CD4-positive, alpha-beta T cell treated with Interleukin-17A for 1 hour (primary cell): ENCODE measurements around the gene TUBA4B.

ENCODE experiments used
- DNase-seq: peaks from one replicate; pipeline ENCODE4 v3.0.0-alpha.2; 2020

The TUBA4B gene

DNA sequence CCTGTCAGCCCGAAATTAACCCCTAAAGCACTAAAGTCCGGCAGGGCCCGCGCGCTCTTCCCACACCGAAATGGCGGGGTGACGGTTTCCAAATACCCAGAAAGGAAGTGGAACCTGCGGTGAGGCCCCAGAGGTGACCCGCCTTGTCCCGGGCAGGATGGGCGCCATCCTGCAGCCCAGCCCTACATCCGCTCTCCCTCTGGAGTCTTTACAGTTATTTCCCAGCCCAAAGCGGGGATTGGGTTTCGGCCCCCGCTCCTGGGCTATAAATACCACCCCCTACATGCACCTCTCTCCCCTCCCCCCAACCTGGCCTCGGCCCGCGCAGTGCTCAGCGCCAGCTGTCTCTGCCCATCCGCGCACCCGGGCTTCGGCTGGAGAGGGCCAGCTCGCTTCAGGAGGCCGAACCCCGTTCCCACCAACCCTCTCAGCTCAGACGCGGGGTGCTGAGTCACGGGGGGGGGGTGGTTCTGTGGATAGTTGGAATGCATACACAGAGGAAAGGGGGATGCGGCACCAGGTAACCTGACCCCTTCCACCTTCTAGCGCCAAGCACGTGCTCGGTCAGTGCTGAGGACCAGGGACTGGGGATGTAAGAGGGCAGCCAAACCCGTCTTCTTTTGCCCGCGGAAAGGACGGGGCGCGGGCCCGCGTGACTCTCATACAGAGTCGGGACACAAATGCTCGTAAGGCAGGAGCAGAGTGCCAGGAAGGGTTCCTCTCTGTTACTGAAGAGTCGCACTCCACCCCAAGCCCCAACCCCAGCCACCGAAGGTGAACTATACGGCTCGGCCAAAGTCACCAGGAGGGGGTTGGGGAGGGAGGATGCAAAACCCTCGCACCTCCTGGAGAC lies at the start of gene TUBA4B:
TSS of gene TUBA4B (plus strand) at position 344 of the 853 bp plus-strand sequence. CDS start at position 509, 165 bp downstream.
- peak; percentile 61 for DNase-seq

DNA sequence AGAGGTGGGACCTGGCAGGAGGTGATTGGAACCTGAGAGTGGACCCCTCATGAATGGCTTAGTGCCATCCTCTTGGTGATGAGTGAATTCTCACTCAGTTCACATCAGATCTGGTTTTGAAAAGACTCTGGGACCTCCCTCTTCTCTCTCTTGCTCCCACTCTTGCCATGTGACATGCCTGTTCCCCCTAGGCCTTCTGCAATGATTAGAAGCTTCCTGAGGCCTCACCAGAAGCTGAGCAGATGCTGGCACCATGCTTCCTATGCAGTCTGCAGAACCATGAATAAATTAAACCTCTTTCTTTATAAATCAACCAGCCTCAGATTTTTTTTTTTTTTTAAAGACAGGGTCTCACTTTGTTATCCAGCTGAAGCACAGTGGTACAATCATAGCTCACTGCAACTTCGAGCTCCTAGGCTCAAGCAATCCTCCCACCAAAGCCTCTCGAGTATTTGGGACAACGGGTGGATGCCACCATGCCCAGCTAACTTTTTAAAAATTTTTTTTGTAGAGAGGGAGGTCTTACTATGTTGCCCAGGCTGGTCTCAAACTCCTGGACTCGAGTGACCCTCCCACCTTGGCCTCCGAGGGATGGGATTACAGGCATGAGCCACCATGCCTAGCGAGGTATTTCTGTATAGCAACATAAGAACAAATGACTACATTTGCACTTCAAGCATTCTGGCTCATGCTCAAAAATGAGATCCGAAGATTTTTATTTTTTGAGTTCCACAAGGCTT lies 48.4 kb upstream of the TUBA4B start:
- DNase-seq: no peak

DNA sequence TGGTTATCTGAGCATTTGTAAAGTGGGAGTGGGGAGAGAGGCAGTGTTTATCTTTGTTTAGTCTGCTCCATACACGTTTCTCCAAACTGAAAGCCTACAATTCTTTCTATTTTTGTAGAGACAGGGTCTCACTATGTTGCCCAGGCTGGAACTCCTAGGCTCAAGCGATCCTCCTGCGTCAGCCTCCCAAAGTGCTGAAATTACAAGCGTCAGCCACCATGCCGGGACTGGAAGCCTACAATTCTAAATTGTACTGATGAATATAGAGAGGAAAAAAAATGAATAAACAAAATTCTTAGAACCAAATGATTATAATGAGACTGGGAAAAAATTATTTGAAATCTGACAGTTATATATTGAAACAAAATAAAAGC lies 47.9 kb upstream of the TUBA4B start:
- DNase-seq: no peak

DNA sequence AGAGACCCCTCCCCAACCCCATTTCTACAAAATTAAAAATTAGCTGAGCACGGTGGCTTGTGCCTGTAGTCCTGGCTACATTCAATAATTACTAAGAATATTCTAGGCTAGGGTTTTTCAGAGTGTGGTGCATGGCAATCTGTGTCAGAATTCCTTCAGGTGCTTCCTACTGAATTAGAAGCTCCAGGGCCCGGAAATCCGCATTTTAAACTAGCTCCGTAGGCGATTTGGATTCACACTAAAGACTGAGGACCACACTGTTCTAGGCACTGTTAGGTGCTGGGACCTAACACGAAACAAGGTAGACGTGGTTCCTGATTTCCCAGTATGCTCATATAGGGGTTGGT lies 47.1 kb upstream of the TUBA4B start:
- DNase-seq: no peak

DNA sequence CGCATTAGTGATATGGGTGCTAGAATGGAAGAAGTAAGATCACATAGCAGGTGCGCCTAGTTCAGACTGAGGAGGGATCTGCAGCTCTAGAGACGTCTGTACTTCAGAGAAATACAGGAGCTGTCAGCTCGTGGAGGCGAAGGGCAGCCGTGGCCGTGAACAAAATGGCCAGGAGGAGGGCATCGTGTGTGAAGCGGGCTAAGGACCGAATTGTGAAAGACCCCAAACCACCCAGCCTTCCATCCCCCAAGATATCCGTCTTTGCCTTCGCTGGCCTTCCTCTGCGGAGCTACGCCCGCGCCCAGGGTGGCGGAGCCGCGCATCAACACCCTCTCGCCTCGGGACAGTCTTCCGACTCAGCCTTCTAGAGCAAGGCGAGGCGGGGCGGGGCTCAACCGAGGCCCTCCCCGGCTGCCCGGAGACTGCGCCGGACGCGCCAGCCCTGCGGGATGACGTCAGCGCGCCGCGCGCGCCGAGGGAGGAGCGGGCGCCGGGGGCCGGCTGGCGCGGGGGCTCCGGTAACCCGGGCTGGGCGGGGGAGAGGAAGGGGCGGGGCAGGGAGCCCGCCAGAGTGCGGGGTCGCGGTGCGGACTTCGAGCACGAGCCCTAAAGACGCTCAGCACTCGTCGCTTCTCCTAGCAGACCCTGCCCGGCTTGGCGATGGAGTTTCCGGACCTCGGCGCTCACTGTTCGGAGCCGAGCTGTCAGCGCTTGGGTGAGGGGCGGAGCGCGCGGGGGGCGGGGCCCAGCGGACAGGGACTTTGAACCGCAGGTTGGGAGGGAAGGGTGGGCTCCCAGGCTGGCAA lies 46.5 kb upstream of the TUBA4B start, which contains the start of gene ZFAND2B:
TSS of gene ZFAND2B (plus strand) at position 455 of the 806 bp plus-strand sequence. CDS start at position 661, 206 bp downstream.
- peak; percentile 94 for DNase-seq

DNA sequence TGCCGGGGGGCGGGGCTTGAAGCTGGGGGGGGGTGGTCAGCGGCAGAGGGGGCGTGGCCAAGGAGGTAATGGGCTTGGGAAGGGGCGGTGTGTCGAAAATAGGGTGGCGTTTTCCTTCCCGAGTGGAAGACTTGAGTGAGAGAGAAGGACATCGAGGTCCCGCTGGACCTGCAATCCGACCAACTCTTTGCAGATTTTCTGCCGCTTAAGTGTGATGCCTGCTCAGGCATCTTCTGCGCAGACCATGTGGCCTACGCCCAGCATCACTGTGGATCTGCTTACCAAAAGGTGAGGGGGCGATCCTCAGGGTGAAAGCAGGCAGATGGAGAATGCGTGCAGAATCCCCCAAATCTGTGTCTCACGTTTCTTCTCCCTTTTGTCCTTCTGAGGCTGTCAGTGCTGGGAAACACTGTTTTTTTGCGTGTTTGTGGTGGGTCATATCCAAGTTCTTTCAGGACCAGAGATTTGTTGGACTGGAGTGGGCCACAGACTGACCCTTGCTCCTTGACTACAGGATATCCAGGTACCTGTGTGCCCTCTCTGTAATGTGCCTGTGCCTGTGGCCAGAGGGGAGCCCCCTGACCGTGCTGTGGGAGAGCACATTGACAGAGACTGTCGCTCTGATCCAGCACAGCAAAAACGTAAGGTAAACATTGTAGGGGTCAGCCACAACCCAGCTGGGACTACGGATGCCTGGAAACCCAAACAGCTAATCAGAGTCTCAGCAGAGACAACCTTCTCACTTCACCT lies 45.7 kb upstream of the TUBA4B start:
- DNase-seq: no peak

DNA sequence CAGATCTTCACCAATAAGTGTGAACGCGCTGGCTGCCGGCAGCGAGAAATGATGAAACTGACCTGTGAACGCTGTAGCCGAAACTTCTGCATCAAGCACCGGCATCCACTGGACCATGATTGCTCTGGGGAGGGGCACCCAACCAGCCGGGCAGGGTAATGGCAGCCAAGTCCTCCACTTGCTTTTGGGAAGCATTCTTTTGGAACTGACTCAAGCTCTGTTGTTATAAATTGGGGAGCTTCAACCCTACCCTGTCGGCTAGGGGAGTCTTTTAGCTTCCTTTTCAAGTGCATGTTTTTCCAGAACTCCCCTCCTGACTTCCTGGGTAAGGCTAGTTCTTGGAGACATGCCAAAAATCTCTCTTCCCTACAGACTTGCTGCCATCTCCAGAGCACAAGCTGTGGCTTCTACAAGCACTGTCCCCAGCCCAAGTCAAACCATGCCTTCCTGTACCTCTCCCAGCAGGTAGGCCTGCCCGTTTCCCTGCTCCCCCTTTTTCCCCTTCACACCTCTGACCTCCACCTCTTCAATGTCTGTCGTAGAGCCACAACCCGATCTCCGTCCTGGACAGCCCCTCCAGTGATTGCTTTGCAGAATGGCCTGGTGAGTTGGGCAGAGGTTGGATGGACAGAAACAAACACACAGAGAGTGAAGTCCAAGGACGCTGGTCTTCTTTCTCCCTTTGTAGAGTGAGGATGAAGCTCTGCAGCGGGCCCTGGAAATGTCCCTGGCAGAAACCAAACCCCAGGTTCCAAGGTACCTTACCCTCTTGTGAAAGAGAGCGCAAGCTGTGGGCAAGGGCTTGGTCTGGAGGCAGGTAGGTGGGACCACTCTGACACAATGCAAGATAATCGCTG lies 44.9 kb upstream of the TUBA4B start:
- DNase-seq: no peak

DNA sequence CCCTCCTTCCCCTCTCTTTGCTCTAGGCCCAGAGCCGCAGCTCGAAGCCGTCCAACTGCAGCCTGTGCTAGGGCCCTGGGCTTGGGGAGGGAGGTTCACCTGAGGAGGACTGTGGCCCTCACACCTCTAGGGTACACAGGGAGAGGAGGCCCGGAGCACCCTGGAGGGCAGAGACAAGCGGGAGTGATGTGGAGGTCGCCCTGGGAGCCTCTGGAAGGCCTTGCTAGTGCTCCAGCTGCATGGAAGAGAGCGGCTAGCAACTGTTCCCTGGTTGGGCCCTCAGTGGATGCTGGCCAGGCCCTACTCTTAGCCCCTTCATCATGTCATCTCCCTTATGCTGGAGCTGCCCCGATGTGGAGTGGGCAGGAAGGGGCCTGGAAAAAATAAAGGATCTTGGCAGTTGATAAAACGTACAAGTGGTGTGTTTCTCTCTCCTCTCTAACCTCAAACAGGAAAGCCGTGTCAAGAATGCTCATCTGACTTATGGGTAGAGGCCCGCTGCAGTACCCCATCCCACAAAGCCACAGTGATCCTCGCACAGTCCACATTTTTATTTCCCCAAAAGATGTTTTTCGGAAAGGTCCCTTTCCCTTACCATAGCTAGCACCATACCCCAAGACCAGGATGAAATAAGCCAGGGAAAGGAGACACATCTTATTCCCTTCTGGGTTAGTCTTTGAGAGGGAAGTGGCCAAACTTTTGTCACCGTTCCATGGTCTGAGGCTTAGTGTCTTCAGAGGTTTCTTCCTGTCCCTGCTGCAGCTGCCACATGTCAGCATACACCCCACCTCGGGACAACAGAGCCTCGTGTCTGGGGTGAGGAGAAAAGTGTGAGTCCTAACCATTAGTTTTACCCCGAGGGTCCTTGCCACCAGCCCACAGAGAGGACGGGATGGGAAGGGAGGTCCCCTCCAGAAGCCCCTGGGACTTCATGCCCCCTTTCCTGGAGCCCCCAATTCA lies 43.5 kb upstream of the TUBA4B start:
- no peak for DNase-seq

DNA sequence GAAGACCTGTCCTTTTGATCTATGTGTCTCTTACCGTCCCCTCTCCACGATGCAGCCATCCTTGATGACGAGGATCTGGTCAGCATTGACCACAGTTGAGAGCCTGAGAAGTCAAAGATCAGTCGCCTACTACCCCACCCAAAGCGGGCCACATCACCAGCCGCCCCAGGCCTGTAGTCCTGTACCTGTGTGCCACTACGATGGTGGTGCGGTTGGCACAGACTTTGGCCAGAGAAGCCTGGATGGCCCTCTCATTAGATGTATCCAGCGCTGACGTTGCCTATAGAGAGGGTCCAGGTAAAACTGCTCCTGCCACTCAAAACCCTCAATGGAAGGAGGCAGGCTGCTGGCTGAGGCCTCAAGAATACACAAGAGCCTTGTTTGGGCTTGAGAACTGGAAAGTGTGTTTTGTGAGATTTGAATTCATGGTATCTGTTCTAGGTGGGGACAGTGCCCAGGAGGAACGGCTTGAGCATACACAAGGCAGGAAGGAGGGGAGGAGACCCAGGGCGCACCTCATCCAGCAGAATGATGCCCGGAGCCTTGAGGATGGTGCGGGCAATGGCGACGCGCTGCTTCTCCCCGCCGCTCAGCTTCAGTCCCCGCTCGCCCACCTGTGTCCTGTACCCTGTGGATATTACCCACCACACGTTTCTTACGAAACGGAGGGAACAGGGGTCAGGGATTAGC lies 42.7 kb upstream of the TUBA4B start:
- DNase-seq: no peak

DNA sequence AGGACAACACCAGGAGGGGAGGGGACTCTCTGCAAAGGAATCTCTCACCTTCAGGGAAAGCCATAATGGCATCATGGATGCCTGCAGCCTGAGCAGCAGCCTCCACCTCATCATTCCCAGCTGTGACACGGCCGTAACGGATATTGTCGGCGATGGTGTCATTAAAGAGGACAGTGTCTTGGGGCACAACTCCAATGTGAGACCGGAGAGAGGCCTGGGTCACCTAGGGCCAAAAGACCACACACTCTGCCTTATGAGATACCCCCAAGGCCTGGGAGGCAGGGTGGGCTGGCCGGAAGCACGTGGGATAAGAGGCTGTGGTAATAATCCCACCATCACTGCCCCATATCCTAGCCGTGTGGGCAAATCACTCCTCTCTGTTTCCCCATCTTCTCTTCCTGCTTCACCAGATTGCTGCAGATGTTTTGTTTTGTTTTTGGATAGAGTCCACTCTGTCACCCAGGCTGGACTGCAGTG lies 42.1 kb upstream of the TUBA4B start:
- no peak for DNase-seq

DNA sequence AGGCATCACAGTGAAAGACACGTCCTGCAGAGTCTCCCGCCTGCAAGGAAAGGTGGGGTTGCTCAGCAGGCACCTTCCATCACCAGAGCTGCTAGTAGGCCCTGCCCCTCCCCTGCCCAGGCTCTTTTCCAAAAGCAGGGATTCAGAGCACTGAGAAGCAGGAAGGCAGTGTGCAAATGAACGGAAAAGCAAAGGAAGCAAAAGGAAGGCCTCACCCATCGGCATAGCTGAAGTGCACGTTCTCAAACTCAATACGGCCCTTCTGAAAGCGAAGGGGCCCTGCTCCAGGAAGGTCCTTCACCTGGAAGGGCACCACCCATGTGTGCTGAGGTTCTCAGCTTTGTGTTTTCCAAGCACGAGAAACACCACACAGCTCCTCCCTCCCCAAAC lies 40.0 kb upstream of the TUBA4B start:
- DNase-seq: no peak

DNA sequence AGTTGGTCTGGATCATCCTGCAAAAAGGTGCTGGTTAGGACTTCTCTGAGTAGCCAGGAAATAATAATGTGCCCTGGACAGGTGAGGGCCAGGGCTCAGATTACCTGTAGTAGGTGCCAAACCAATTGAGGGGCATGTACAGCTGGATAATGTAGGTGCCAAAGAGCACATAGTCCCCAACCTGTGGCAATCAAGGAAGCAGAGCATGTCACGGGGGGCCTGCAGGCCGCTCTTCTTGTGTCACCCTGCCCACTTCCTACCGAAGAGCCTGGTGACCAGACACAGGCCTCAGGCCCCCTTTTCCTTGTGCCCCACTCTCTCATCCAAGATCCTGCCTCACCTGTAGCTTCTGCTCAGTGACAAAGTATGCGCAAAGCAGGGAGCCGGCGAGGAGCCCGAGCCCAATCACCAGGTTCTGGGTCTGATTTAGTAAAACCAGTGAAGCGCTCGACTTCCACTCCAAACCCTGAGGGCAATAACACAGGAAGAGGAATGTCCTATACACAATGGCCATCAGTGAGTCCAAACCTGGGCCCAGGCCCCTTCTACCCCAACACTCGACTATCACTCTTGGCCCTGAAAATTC lies 39.5 kb upstream of the TUBA4B start:
- no peak for DNase-seq

DNA sequence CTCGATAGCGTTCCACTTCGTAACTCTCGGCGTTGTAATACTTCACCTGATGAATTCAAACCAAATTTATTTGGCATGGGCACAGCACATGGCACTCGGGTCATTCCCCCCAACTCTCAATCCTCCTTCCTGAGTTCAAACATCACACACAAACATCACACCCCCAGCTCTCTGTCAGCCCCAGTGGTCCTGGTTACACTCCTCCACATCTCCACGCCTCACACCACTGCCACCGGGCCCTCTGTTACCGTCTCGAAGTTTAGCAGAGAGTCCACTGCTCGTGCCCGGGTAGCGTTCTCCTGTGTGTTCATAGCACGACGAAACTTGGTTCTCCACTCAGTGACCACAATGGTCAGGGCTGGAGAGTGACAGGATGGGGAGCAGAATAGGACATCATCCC lies 38.9 kb upstream of the TUBA4B start:
- no peak for DNase-seq

DNA sequence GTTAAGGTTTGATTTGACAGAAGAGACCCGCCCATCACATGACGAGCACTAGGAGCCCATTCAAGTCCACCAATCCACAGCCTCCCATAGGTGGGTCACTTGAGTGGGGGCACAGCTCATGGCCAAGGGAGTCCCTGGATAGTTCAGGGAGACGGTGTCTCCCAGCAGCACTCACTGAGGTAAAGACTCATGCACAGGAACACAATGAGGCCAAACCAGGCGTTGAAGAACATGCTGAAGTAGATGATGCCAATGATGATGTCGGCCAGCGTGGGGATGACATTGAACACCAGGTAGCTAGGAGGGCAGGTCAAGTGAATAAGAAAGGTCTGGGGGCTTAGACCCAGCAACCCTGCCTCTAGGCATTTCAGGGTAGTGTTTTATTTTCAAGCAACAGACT lies 38.3 kb upstream of the TUBA4B start:
- no peak for DNase-seq

DNA sequence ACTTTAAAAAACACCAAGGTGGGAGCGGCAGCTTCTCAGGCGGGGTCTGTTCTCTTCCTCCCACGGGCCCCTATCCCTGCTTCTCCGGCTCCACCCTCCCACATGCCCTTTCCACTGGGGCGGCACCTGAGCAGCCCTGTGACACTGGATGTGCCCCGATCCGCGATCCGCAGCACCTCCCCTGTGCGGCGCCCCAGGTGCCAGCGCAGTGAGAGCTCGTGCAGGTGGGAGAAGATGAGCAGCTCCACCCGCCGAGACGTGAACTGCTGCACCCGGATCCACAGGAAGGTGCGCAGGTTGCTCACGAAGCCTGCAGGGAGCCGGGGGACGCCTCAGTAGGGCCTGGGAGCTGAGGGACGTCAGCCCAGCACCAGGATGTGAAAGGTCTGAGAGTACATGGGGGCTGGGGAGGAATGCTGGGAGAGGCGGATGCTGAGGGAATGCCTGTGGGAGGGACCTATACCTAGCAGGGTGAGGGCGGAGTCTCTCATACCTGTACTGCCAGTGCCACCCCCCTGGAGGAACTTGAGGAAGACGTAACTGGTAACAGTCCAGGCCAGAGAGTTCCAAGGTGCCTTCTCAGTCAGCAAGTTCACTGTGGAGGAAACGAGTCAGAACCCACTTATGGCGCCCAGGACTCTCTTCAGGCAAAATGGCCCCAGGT lies 37.0 kb upstream of the TUBA4B start:
- DNase-seq: no peak

DNA sequence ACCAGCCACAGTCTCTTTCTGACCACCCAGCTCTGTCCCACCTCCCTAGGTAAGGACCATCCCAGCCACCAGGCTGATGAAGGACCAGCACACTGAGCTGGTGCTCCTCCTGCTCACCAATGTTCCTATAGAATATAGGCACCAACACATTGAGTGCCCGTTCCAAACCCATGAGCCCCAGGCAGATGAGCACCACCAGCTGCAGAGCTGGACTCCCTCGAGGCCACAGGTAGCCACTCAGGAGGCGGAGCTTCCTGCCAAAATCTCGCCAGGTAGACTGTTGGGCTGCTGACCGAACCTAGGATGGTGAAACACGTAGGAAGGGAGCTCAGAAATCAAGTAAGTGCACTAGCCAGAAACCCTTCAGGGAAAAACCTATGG lies 36.5 kb upstream of the TUBA4B start:
- DNase-seq: no peak

DNA sequence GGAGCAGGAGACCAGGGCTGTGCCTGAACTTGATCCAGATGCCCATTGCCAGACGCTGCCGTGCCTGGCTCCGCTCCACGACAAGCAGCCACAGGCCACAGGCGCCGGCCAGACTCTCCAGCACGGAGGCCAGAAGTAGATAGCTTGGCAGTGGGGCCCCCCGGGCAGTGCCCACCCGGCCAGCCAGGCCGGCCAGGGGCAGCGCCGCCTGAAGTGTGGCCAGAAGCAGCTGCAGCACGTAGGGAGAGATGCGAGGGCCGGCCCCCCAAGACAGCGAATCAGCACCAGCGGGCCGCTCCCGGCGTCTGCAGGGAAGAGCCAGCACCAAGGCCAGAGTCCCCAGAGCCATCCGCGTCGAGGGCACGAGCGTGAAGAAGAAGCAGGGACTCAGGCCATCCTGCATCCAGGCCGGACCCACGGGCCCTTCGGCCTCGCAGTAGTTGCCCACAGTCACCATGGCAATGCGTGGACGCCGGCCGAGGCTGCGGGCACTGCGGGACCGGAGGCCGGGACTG lies 34.8 kb upstream of the TUBA4B start:
- no peak for DNase-seq
